Jurkat, Clone E6-1 (cell line): ENCODE data around the gene CCM2.
"Not testable (repeated sequence)": the region's sequence is repeated elsewhere in the genome, so short reads cannot be mapped to it uniquely, and the experiment has no call there.

Experiments
- DNase-seq: peaks from one replicate; pipeline ENCODE4 v3.0.0-alpha.2; 2011; ENCODE audit warnings: low read depth, low spot score
- H3K4me3 ChIP-seq: 2 replicates; pipeline ENCODE4 v1.5.1; 2011; ENCODE audit warnings: mild to moderate bottlenecking, low read length, control low read depth, moderate library complexity

CCM2 gene

DNA sequence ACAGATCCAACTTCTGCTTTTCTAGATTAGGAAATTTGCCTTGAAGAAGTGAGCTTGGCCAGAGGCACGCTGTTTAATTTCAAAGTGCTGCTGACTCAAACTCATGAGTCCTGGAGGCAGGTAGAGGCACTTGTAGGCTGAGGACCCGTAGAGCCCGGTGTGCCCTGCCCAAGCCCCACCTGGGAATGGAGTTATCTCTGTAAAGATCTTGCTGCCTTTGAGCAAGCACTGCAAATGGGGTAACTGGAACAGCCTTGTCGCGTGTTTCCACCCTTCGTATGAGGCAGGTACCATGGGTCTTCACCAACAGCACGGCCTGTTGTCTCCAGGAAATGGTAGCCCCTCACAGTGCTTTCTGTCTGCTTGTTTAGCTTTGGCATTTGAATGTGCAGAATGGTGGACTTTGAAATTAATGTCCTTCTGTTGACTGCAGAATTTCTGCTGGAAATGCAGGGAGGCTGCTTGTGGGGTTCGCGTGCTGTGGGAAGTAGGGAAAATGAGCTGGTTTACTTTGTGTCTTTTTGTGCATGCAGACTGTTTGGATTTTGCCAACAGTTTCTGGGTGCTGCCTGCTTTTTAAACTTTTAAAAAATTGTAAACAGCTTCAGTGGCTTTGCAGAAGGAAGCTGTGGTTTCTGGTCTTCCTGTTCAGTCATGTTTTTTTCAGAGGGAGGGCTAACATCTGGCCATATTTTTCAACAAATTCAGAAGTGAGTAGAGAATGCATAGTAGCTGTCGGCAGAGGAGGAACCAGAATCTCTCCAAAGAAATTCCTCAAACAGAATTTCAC is 27.2 kb downstream of the CCM2 start:
- H3K4me3 ChIP-seq: peak overlapping the region; percentile 50
- DNase-seq: peak; percentile 84

DNA sequence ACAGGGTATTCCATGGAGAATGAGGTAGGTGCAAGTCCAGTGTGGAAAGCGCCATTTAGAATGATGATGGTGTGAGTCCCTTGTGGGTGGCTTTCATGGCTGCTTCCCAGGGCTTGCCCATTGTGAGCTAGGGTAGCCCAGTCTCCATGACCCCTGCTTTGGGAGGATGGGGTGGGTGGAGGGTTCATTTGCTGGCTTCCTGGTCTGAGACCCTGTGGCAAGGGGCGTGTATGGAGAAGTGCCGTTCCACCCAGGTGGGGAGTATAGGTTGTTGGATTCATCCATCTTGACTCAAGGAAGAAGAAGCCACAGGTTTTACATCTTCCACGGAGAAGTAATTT is 27.7 kb downstream of the CCM2 start:
- H3K4me3 ChIP-seq: peak overlapping the region; percentile 50
- DNase-seq: no peak

DNA sequence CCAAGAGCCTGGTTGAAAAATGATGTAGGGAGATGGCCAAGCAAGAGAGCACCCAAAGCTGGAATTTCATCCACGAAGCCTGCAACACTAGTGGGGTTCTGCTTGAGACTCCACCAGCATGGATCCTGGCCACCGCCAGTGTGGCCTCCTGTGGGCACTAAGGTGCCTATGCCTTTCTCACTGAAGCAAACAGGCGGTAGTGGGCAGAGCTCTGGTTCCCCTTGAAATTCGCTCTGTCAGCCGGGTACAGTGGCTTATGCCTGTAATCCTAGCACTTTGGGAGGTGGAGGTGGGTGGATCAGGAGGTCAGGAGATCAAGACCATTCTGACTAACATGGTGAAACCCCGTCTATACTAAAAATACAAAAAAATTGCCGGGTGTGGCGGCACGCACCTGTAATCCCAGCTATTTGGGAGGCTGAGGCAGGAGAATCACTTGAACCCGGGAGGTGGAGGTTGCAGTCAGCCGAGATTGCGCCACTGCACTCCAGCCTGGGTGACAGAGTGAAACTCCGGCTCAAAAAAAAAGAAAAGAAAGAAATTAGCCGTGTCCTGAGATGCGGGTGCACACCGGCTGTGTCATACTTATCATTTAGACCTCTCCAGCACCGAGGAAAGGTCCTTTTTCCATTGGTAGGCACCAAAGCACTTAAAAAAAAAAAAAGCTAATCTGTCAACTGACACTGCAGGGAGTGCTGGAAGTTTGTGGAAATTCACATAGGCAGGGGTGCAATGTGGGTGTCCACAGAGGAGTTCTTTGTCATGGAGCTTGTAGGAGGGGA is 28.3 kb downstream of the CCM2 start:
- no peak overlapping the region for H3K4me3 ChIP-seq
- DNase-seq: no peak

GRCh38 chr7:45028920-45029344 is 28.9 kb downstream of the CCM2 start:
- no peak overlapping the region for H3K4me3 ChIP-seq
- no peak for DNase-seq

DNA sequence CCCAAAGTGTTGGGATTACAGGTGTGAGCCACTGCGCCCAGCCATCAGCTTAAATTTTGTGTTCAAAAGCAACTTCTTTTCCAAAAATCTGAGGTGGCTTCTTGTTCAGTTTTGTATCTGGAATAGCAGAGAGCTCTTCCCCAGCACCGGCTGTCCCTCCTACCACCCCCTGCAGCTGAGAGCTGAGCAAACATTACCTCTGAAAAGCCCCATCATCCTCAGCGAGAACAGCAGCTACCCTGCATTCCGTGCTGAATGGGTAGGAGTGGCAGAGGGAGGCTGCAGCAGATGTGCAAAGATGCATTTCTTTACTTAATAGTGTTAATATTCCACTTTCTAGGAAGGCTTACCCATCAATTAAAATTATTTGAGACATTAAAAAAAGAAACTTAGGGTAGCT is 31.8 kb downstream of the CCM2 start:
- no peak for DNase-seq

GRCh38 chr7:45032421-45032820 is 32.4 kb downstream of the CCM2 start:
- H3K4me3 ChIP-seq: no peak overlapping the region
- DNase-seq: no peak

More for the DNA sequence above, 31.8 kb downstream of the CCM2 start:
- H3K4me3 ChIP-seq: no peak overlapping the region

GRCh38 chr7:45033261-45033930 is 33.4 kb downstream of the CCM2 start:
- peak; percentile 59 for DNase-seq
- H3K4me3 ChIP-seq: no peak overlapping the region

DNA sequence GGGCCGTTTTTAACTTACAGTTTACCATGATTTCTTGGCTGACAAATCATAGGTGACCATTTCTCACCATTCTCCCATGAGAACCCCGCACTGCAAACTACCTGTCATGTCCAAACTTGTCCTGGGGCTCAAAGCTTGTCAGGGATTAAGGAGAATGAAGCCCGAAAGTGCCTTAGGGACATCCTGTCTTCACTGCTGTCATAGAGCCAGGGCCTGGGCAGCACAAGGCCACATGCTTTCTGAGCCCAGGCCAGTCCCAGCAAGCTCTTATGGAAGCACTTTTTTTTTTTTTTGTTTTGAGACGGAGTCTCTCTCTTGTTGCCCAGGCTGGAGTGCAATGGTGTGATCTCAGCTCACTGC is 33.9 kb downstream of the CCM2 start:
- DNase-seq: no peak
- no peak overlapping the region for H3K4me3 ChIP-seq

GRCh38 chr7:45034710-45035109 is 34.7 kb downstream of the CCM2 start:
- DNase-seq, H3K4me3 ChIP-seq: not testable (repeated sequence)

- no peak overlapping the region for H3K4me3 ChIP-seq
- DNase-seq: no peak
These were observed 35.4 kb downstream of the CCM2 start for GRCh38 chr7:45035371-45035770.

- no peak overlapping the region for H3K4me3 ChIP-seq
These were observed 35.9 kb downstream of the CCM2 start for GRCh38 chr7:45035893-45036292.

GRCh38 chr7:45036317-45036716 is 36.3 kb downstream of the CCM2 start:
- DNase-seq: no peak
- no peak overlapping the region for H3K4me3 ChIP-seq

More at GRCh38 chr7:45035893-45036292, 35.9 kb downstream of the CCM2 start:
- DNase-seq: no peak

DNA sequence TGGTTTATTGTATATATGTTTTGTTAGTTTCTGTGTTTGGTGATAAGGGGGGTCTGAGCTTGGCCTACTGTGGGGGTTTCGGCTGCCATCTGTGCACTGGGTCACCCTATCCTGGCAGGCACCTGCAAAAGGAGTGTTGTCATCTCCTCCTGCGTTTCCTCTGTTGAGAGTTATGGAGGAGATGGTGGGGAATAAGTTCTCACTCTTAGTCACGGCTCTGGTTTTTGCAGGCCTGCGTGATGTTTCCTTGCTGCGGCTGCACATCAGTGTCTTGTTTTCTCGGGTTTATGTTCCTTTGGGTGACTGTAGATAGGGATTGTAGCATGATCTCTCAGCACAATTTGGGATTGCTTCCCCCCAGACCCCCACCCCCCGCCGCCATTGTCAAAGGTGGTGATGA is 36.8 kb downstream of the CCM2 start:
- no peak overlapping the region for H3K4me3 ChIP-seq
- no peak for DNase-seq

- H3K4me3 ChIP-seq: no peak overlapping the region
- DNase-seq: no peak
These were observed 37.9 kb downstream of the CCM2 start for GRCh38 chr7:45037876-45038275.

DNA sequence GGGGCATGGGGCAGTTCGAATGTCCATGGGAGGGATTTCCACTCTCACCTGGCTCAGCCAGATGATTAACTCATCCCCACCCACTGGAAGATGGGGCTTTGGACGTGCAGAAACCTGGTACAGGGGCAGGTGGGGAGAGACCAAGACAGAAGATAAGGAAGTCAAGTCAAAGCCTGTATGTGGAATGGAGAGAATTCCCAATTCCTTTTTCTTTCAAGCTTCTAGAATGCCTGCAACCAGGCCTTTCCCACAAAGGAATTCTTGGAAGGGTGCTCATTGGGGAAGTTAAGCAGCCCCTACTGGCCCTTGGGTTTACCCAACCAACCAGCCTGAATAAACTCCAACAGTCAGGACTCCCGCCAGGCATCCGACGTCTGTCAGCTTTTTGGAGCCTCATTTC is 39.1 kb downstream of the CCM2 start:
- no peak for DNase-seq
- no peak overlapping the region for H3K4me3 ChIP-seq

- no peak for DNase-seq
- H3K4me3 ChIP-seq: no peak overlapping the region
These were observed 44.3 kb downstream of the CCM2 start for GRCh38 chr7:45044338-45044737.

DNA sequence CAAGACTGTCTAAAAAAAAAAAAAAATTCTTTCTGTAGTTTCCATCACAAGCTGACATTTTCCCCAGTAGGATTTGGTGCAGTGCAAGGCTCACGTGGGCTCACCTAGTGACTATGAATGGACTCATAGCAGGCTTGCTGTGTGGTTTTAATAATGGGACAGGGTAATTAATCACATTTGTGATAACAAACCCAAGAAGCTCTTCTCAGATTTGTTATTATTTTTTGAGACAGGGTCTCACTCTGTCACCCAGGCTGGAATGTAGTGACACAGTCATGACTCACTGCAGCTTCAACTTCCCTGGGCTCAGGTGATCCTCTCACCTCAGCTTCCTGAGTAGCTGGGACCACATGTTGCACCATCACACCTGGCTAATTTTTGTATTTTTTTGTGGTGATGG is 48.7 kb downstream of the CCM2 start:
- H3K4me3 ChIP-seq: no peak overlapping the region
- no peak for DNase-seq

- no peak for DNase-seq
- no peak overlapping the region for H3K4me3 ChIP-seq
These were observed 50.2 kb downstream of the CCM2 start for GRCh38 chr7:45050198-45050597.

DNA sequence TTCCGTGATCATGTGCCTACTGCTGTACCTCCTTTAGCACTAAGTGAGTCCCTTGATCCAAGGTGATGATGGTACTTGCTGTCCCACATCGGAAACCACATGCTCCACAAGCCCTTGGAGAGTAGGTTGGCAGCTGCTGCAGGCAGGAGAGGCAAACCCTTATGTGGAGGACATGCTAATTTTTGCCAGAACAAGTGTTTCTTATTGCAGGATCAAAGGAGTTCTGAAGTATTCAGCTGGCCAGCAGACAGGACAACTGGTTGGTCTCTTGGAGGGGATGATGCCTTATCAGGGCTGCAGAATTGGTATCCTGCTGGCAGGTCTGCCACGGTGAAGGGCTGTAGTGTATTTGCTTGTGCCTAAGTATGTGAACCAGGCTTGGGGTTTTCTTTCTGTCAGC is 52.0 kb downstream of the CCM2 start:
- DNase-seq: no peak
- no peak overlapping the region for H3K4me3 ChIP-seq

DNA sequence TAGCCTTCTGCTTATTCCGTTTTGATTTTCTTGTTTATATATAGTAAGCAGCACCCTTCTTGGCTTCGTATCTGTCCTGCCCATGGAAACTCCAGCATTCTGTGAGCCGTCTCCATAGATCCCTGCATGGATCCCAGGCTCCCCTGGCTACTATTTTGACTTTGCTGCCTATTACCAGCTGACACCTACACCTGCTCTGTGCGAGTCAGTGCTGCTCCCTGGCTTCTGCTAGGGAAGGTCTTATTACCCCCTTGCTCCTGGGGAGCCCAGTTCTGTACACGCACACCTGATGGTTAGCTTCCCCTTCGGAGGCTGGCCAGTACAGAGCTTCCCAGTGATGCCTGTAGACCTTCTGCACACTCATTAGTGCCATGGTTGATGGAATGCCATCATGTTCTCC is 53.4 kb downstream of the CCM2 start:
- no peak for DNase-seq
- H3K4me3 ChIP-seq: no peak overlapping the region
